NCI-H2196 (cell line): ENCODE results near the gene DLK2.
A peak's percentile ranks its signal among the peaks of the same experiment; 100 is the strongest.
"Not testable (repeated sequence)": the region's sequence is repeated elsewhere in the genome, so short reads cannot be mapped to it uniquely, and the experiment has no call there.

ENCODE experiments used
- DNase-seq: peaks from one replicate; lab custom pipeline; 2025; ENCODE audit not compliant: unreplicated experiment; lab: John Stamatoyannopoulos, UW

DLK2 gene

DNA sequence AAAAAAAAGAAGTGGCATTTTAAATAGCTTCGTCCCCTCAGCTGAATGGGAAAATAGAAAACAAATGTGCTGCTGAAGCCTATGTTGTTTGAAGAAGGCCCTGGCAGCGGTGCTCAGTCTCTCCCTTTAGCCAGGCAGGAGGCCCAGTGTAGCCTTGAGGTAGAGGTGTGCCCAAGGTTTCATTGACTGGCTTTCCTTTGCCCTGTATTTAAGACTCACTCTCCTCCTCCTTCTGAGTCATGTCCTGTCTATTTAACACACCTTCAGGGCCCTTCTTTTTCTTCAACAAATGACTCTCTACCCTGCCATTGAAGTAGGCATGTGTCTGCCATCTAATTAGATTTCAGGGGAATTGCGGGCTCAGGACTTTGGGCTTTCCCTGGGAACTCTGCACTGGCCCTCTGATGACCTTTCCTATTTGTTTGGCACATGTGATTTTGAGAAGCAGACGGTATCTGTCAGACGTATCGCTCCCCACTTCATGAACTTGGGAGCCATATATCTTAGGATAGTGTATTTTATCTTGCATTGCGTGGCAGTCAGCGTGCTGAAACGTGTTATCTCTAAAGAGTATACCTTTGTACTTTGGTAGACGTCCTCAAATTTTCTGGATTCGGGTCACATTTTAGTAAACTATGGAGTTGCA, 26.4 kb upstream of the DLK2 start:
- no peak for DNase-seq

DNA sequence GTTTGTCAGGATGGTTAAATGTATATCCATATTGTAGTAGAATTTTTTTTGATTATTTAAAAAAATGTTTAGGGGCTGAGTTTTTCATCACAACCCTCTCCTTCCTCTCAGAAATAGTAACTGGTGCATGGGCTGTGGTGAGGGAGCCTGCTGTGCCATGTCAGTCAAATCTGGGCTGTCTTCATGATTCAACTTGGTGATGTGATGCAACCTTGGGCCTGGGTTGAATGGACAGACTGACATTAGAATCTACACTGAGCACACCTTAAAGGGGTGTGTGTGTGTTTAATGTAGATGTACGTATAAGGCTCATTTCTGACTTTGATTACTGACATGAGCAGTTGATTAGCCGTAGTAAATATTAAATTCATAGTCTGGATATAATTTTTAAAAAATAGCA, 25.7 kb upstream of the DLK2 start:
- DNase-seq: no peak

DNA sequence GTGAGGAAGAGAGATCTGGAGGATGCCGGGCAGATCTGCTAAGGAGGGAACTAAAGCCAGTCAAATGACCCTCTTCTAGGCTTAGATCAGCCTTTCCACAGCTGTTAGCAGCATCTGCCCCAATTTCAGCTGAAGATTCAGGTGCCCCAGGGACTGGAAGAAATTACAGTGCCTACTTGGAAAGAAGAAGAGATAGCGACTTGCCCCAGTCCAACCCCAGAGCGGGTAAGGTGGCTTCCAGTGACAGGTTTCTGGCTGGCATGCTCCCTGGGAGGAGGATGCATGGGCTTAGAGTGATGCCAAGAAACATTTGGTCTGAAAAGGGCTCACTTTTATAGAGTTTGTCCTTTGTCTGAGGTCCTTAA, 22.6 kb upstream of the DLK2 start:
- DNase-seq: no peak

DNA sequence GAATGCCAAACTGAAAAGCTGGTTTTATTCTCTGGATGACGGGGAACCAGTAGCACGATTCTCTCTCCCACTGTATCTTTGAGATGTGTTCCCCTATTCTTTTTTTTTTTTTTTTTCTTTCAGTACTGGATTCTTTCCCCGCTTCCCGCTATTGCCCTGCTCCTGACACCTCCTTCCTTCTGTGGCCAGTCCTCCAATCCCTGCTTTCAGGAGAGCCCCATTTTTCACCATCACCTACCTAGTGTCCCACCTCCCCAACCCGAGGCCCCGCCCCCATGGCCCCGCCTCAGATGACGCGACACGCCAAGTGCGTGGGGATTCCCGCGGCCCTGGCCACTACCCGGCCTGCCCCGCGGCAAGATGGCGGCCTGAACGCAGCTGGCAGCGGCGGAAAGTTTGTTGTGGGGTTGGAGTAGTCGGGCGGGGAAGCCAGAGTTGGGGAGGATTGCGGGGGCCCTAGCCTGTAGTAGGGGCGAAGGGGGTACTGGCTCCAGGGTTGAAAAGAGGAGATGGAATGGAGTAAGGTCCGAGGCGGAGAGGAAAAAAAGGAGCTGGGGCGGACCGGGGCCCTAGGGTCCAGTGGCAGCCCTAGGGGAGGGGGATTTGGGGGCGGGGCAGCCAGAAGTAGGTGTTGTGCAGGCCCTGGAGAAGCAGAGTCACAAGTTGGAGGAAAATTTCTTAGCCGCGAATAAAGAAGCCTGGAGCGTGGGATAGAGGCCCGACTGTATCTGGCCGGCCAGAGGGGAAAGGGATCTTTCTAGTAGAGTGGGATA, 22.1 kb upstream of the DLK2 start, which contains the start of gene TJAP1:
TSS of gene TJAP1 (plus strand) at position 336 of the 773 bp plus-strand sequence. CDS start 21,432 bp downstream, outside the sequence.
- peak; percentile 90 for DNase-seq

DNA sequence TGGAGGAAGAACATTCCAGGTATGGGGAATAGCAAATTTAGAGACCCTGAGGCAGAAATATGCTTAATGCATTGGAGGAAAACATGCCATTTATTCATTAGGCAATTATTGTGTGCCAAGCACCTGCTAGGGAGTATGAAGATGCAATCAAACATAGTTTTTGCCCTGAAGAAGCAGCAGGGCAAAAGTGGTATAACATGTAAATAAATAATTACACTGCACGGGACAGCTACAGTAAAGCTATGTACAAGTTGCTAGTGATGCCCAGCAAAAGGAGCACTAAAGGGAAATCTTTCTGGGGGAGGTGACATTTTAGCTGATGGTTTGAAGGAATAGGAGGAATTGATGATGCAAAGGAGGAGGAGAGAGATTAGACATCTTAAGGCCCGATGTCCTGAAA, 21.4 kb upstream of the DLK2 start:
- no peak for DNase-seq

DNA sequence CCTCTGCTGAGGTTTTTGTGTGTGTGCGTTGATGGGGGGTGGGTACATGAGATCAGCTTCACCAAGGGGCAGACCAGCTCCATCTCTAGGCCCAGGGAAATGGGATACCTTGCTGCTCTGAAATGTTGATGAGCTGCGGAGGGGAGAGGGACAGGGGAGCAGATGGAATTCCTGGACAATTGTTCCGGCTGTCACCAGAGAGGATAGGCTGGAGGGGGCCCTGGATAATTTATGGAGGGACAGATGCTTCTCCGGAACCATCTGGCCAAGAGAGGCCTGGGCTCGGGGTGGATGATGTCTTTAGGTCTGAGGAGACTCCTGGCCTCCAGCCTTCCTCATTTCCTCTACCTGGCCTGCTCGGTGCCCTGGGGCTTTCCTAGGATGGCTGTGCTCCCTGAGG, 20.2 kb upstream of the DLK2 start:
- no peak for DNase-seq

DNA sequence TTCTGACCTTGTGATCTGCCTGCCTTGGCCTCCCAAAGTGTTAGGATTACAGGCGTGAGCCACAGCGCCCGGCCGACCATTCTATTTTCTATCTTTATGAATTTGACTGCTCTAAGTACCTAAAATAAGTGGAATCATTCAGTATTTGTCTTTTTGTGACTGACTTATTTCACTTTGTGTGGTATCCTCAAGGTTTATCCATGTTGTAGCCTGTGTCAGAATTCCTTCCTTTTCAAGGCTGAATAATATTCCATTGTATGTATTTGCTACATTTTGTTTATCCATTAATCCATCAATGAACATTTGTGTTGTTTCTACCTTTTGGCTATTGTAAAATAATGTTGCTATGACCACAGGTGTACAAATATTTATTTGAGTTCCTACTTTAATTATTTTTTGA, 17.2 kb upstream of the DLK2 start:
- DNase-seq: no peak

DNA sequence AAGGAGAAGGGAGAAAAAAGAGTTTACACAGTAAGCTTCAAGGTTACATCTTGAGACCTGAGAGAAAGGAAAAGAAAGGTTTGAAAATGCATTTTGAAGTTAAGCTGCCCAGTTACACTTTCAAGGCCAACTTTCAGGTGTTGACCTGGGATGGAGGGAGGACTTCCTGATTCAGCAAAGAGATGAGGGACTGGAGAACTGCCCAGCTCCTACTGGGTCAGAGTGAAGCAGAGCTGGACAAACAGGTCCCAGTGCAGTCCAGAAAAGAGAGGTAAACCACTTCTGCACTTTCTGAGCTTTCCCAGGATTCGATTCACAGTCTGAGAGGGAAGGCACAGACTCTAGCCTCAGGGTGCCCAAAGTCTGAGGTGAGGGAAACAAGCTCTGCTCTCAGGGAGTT, 16.1 kb upstream of the DLK2 start:
- DNase-seq: no peak

DNA sequence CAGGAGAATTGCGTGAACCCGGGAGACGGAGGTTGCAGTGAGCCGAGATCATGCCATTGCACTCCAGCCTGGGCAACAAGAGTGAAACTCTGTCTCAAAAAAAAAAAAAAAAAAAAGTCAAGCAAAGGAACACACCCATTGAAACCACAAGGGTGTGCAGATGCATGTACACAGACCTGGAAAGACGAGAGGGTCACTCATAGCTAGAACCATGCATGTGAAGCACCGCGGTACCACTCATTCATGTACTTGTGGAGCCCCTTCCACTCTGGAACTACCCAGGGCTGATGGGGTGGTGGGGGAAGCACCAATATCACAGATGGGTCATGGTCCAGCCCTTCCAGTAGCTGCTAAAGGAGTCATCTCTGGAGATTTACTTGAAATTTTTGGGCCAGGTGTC, 14.6 kb upstream of the DLK2 start:
- DNase-seq: no peak

DNA sequence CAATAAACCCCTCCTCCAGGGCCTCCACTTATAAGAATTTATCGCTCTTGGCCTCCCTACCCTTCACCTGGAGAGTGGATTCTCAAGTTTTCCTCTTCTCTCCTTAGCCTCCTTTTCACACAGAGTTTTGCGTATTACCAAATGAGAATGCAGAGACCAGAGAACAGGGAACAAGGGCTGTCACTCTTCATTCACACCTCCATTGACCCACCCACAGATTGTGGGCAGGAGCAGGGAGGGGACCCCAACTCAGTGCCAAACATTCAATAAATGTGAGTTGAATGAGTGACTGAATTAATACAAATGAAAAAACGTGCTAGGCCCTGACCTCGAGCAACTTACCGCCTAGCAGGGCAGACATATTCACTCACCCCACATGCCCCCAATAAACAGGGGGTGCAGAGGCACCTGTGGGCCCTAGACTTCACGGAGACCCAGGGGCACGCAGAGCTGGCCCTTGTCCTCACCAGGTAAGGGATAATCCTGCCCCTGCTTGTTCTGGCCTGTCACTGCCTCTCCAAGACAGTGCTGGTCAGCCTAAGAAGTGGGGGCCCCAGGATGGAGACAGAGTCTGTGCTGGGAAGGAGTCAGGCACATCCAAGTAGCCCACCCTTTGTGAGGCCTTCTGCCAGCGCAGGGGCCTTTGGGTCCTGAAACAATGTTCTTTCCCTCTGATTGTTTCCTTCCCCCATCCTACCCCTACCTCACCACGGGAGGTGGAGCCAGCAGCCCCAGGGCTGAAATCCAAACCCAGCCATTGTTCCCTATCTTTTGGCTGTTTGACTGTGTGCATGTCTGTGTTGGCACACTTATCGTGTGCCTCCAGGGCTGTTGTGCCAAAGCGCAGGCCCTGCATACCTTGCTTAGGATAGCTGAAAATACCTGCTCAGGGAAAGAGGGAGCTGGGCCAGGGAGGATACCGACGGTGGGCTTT, 13.7 kb upstream of the DLK2 start:
- DNase-seq: peak; percentile 35

DNA sequence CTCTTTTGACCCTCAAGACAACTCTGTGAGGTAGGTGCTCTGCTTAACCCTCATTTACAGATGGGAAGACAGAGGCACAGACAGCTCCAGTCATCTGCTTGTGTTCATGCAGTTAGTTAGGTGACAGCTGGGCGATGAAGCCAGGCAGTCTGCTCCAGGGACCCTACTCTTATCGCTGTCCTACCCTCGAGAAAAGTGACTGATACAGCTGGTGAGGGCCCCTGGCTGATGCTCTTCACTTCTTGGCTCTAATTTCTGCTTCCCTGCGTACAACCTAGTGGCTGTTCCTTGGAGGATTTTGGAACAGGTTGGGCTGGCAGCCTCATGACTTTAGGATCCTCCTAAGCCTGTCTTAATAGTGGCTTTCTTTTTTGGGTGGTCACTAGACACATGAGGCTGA, 12.9 kb upstream of the DLK2 start:
- DNase-seq: no peak

DNA sequence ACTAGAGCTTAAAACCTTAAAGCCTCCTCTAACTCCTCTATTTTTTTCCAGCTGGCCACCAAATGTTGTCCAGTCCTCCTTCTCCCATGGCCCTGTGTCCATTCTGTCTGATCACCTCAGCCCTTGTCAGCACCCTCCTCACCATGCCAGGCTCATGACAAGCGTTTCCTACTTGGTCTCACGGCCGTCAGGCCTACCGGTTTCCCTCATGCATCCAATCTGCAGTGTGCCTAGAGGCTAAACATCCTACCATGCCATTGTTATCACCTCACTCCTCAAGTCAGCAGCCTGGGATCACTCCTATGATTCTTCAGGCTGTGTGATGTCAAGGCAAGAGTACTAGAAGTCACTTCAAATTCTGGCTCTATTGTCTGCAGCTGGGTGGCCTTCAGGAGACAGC, 12.4 kb upstream of the DLK2 start:
- no peak for DNase-seq

DNA sequence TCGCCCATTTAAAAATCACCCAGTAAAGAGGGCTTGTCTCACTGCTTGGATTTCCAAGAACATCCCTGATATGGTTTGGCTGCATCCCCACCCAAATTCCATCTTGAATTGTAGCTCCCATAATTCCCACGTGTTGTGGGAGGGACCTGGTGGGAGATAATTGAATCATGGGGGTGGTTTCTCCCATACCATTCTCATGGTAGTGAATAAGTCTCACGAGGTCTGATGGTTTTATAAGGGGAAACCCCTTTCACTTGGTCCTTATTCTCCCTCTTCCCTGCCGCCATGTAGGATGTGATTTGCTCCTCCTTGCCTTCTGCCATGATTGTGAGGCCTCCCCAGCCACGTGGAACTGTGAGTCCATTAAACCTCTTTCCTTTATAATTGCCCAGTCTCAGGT, 11.9 kb upstream of the DLK2 start:
- not testable (repeated sequence) for DNase-seq

DNA sequence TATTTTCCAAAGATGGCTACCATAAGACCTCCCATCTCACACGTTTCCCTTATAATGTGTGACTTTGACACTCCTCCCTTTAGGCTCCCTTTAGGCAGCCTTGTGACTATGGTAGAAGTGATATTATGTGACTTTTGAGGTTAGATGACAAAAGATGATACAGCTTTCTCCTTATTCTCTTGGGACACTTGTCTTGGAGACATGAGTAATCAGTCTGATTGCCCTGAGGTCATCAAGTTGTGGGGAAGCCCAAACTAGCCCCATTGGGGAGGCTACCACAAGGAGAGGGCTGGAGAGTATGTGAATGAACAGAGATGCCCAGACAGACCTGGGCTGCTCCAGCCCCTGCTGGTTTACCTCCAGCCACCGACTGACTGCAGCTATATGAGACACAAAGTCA, 10.6 kb upstream of the DLK2 start:
- no peak for DNase-seq

DNA sequence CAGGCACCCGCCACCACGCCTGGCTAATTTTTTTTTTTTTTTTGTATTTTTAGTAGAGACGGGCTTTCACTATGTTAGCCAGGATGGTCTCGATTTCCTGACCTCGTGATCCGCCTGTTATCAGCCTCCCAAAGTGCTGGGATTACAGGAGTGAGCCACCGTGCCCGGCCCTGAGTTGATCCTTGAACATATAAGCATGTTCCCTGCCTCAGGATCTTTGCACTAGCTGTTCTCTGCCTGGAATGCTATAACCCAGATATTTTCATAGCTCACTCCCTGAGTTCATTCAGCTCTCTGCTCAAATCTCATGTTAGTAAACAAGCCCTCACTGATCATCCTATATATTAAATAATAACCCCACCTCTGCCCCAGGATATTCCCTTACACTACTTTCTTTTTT, 9.0 kb upstream of the DLK2 start:
- no peak for DNase-seq

DNA sequence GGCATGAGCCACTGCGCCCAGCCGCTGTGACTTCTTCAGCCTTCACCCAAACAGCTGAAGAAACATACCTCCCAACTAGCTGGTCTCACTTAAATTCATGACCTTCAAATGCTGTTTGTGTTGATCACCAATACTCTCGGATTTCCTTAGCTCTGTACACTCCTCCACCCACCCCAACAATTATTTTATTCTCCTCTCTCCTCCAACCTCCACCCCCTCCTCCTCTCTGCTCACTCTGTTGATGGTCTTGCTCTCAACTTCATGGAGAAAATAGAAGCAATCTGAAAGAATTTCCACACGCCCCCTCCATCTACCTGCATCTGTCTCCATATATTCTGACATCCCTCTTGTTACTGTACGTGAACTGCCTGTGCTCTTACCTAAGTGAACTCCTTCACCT, 6.6 kb upstream of the DLK2 start:
- no peak for DNase-seq

DNA sequence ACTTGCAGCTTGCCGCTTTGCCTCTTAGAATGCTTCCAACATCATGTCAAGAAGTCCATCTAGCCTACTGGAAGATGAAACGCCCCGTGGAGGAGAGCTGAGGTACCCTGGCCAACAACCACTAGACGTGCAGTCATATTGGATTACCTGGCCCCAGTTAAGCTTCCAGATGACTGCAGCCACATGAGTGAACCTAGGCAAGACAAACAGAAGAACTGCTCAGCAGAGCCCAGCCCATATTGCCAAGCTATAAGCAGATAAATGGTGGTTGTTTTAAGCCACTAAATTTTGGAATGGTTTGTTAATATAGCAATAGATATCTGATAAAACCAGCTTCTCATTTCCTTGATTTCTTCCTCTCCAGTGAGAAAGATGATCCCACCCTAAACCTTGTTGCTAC, 4.7 kb upstream of the DLK2 start:
- DNase-seq: no peak

DNA sequence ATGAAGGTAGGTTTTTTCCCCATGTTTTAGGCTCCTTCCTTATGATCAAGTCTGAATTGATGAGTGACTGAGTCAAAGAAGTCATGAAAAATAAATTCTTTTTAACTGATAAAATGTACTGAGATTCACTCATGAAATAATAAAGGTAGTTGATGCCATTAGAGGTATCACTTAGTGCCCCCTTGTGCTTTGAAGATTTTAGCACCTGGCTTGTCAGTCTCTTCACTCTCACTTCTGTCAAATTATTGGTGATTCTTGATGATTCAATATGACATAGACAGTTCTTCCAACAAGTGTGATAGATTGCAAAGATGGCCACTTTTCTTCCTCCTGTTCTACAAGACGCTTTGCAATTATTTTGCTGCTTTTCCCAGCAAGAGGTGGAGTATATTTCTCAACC, 4.2 kb upstream of the DLK2 start:
- DNase-seq: no peak

DNA sequence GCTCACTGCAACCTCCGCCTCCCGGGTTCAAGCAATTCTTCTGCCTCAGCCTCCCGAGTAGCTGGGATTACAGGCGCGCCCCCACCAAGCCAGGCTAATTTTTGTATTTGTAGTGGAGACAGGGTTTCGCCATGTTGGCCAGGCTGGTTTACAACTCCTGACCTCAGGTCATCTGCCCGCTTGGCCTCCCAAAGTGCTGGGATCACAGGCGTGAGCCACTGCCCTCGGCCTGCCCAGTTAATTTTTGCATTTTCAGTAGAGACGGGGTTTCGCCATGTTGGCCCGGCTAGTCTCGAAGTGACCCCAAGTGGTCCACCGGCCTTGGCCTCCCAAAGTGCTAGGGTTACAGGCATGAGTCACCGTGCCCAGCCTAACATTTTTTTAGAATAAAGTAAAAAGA, 2.8 kb upstream of the DLK2 start:
- DNase-seq: not testable (repeated sequence)

DNA sequence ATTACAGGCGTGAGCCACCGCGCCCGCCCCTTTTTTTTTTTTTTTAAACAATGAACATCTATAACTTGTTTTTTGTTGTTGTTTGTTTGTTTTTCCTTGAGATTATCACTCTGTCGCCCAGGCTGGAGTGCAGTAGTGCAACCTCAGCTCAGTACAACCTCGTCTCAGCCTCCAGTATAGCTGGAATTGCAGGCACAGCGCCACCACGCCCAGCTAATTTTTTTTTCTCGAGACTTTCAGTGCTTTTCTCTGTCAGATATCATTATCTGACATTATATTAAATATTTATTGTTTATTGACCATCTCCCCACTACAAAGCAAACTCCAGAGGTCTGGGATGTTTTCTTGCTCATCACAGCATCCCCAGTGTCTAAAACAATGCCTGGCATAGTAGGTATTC, 2.3 kb upstream of the DLK2 start:
- DNase-seq: no peak

DNA sequence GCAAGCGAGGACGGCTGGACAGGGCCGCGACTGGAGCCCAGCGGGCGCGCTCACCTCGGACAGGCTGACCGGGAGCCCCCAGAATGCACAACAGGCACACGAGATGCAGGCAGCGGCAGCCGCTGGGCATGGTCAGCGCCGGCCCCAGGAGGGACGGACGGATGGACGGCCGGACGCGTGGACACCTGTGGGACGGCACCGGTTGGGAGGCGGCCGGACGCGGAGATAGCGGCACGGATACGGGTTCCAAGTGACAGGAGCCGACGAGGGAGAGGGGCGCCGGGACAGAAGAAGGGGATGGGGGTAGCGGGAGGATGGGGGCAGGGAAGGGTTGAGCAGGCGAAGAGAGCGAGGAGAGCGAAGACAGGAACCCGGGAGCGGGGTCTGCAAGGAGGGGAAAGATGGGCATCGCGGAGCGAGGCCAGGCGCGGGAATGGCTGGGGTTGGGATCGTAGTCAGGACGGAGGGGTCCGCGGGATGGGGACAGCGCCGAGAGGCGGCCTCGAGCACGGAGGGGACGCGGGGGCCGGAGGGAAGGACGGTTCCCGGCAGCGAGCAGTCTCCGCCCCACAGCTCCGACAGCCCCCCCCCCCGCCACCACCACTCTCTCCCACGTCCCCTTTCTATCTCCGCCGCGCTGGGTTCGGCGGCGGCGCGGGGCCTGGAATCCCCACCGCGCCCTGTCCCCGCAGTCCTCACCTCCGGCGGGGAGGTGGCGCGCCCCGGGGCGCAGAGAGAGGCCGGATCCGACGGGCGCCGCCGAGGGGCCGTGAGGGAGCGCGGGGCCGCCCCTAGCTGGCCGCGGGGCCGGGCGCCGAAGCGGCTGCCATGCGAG, 435 bp downstream of the DLK2 start:
- DNase-seq: no peak
